IPS-18c (cell line): ENCODE data around the gene CHRNB1.
A peak's percentile ranks its signal among the peaks of the same experiment; 100 is the strongest.
"Not testable (repeated sequence)": the region's sequence is repeated elsewhere in the genome, so short reads cannot be mapped to it uniquely, and the experiment has no call there.

Experiments
- H3K4me3 ChIP-seq: 2 replicates; pipeline ENCODE4 v1.7.0; 2013; ENCODE audit warnings: low read depth, mild to moderate bottlenecking, low read length, moderate library complexity; ENCODE audit not compliant: insufficient read depth
- H3K9me3 ChIP-seq: one replicate; pipeline ENCODE4 v1.6.1; 2013; ENCODE audit warnings: mild to moderate bottlenecking, low read length, moderate library complexity; ENCODE audit not compliant: control insufficient read depth, insufficient read depth

CHRNB1 gene

GRCh38 chr17:7470457-7470973 lies 25.7 kb downstream of the CHRNB1 start:
- H3K4me3 ChIP-seq, H3K9me3 ChIP-seq: not testable (repeated sequence)

GRCh38 chr17:7471729-7472128 lies 26.9 kb downstream of the CHRNB1 start:
- H3K9me3 ChIP-seq = no peaks in the 10 kb centered on the region

GRCh38 chr17:7474767-7475166 lies 29.9 kb downstream of the CHRNB1 start:
- H3K9me3 ChIP-seq, H3K4me3 ChIP-seq: not testable (repeated sequence)

More at GRCh38 chr17:7471729-7472128, 26.9 kb downstream of the CHRNB1 start:
- H3K4me3 ChIP-seq = no peak overlapping the region

GRCh38 chr17:7475764-7476422 lies 31.0 kb downstream of the CHRNB1 start:
- no peak overlapping the region for H3K4me3 ChIP-seq
- H3K9me3 ChIP-seq = no peaks in the 10 kb centered on the region

- Histone ChIP-seq H3K9me3 (no peaks in the 10 kb centered on the region), H3K4me3 (no peak overlapping the region)
These were observed 31.6 kb downstream of the CHRNB1 start for GRCh38 chr17:7476494-7476893.

DNA sequence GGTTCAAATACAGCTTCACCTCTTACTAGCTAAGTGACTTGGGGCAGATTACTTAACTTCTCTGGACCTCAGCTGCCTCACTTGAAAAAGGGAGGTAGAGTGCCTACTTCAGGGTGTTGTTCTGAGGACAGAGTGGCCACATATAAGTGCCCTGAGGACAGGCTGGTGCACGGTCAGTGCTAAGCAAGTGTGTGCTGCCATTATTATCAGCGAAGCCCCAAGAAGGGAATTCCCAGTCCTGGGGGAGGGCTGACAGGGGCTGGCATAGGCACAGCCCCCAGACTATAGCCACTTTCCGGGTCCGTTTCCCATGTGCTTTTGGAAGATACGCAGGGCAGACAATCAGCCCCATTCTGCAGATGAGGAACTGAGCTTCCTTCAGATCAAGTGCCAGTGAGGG lies 32.1 kb downstream of the CHRNB1 start:
- Histone ChIP-seq H3K9me3 (no peaks in the 10 kb centered on the region), H3K4me3 (no peak overlapping the region)

DNA sequence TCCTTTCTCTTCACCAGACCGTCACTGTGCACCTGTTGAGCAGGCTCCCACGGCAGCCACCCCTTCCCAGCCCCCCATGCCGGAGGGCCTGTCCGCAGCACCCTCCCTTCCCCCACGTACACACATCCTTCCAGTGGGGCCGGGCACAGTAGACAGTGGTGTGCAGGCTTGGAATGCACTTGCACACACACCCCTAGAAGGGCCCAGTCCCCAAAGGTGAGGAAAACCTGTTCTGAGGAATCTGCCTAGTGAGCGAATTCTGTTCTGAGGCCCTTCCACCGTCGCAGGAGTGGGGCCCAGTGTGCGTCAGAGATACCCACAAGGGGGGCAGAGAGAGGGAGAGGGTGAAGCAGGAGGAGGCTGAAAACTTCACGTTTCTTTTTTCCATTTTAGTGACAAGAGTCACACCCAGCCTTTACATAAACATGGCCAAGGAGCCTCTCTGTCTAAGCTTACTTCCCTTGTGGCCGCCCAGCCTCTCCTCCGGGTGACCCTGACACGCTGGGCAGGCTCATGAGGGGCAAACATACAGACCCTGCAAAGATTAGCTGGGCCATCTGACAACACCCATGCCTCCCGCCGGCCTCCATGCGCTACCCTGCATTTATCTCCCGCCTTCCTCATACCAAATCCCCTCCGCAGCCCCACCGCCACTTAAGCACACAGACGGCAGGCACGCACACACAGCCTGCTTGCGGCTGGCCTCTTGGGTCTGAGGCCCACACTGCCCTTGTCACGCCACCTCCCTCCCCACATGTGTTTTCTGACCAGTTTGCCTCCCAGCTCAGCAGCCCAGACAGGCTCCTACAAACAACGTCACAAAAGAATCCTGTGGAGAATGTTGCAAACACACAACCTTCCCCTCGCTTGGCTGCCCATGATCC lies 32.8 kb downstream of the CHRNB1 start:
- Histone ChIP-seq H3K9me3 (no peaks in the 10 kb centered on the region), H3K4me3 (peak overlapping the region; percentile 81; the same call in 1 of the 2 replicates)

DNA sequence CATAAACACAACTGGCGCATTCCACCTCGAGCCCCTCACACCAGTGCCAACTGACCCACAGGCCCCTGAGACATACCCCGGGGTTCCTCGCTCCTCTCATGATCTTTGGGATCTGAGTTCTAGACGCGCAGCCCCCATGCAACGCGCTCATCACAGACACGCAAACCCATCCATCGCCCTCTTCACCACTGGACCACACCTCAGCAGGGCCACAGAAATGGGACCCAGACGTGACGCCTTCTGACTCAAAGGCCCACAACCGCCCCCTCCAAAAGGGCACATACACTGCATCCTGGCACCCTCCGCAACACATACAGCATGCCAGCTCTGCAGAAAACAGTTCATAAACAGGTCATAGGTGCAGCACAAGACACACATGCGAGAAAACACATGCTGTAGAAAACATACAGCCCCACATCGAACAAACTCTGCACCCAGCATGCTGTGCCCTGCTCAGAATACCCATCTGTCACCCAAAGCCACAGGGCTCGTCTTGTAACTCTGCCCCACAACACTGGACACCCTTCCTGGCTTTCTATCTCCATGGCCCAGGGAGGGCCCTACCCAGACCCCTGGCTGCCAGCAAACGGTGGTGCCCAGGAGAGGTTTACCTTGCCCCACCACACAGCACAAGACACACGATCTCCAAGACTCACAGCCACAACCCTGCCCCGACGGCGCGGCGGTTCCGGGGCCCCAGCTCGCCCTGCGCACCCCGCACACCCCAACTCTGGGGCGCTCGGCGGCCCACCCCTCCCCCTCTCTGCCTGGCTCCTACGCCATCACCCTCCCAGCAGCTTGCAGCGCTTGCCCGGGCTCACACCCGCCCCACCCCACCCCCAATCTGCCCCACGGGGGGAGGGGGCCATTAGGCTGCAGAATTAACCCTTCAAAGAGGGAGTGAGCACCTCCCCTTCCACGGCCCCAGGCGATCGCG lies 33.7 kb downstream of the CHRNB1 start:
- H3K9me3 ChIP-seq = no peaks in the 10 kb centered on the region

GRCh38 chr17:7479213-7480088 lies 34.6 kb downstream of the CHRNB1 start, which contains the start of gene ZBTB4:
TSS of gene ZBTB4 (minus strand) at chr17:7479631. CDS start at chr17:7466801, 12,830 bp downstream.
- no peaks in the 10 kb centered on the region for H3K9me3 ChIP-seq

More for the DNA sequence above, 33.7 kb downstream of the CHRNB1 start:
- peak overlapping the region; percentile 81 for H3K4me3 ChIP-seq

GRCh38 chr17:7480089-7480384 lies 35.2 kb downstream of the CHRNB1 start:
- H3K9me3 ChIP-seq = no peaks in the 10 kb centered on the region
- H3K4me3 ChIP-seq = peak overlapping the region; percentile 61

More at GRCh38 chr17:7479213-7480088, 34.6 kb downstream of the CHRNB1 start, which contains the start of gene ZBTB4:
- H3K4me3 ChIP-seq = peak within 1 kb of the TSS; percentile 81

DNA sequence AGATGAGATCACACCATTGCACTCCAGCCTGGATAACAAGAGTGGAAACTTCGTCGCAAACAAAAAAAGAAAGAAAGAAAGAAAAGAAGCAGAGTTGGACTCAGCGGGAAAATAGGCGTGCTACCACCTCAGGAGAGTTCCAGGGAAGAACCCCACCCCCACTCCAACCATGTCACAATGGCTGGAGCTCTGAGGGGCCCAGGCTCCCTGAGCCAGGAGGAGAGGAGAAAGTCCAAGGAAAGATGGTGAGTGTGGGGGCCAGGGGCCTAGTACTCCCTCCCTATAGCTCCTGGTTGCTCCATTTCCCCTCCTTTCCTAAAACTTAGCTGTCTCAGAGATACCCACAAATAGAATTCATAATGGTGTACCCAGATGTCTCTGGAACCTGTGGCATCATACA lies 36.4 kb downstream of the CHRNB1 start, which contains the start of gene SLC35G6:
TSS of gene SLC35G6 (plus strand) at position 172 of the 400 bp plus-strand sequence. CDS start at position 243, 71 bp downstream.
- not testable (repeated sequence) for H3K9me3 ChIP-seq, H3K4me3 ChIP-seq

DNA sequence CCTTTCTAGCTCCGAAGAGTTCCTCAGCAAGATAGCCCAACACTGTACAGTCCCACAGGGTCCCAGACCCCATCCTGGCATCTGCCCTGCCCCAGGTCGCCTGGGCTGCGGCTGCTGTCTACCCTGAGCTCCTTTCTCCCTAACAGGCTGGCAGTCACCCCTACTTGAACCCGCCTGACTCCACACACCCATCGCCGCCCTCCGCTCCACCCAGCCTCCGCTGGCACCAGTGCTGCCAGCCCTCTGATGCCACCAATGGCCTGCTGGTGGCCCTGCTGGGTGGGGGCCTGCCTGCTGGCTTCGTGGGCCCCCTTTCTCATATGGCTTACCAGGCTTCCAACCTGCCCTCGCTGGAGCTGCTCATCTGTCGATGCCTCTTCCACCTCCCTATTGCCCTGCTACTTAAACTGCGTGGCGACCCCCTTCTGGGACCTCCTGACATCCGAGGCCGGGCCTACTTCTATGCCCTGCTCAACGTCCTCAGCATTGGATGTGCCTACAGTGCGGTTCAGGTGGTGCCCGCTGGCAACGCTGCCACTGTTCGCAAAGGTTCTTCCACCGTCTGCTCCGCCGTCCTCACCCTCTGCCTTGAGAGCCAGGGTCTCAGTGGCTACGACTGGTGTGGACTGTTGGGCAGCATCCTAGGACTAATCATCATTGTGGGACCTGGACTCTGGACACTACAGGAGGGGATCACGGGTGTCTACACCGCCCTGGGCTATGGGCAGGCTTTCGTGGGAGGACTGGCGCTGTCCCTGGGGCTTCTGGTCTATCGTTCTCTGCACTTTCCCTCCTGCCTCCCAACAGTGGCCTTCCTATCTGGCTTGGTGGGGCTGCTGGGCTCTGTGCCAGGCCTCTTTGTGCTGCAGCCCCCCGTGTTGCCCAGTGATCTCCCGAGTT lies 37.2 kb downstream of the CHRNB1 start:
- not testable (repeated sequence) for H3K4me3 ChIP-seq, H3K9me3 ChIP-seq

GRCh38 chr17:7482742-7483088 lies 37.9 kb downstream of the CHRNB1 start:
- not testable (repeated sequence) for H3K9me3 ChIP-seq, H3K4me3 ChIP-seq

- no peaks in the 10 kb centered on the region for H3K9me3 ChIP-seq
- peak overlapping the region; percentile 77 for H3K4me3 ChIP-seq
These were observed 38.6 kb downstream of the CHRNB1 start for GRCh38 chr17:7483255-7484066.
